ENCODE results near the gene HES5.
"Not testable (repeated sequence)": the region's sequence is repeated elsewhere in the genome, so short reads cannot be mapped to it uniquely, and the experiment has no call there.

HES5 gene

GRCh38 chr1:2529784-2530512 lies at the start of gene HES5:
TSS of gene HES5 (minus strand) at chr1:2530263. CDS start at chr1:2530164, 99 bp downstream.
- peak; percentile 46 for DNase-seq

- DNase-seq: no peak
These were observed 48.7 kb upstream of the HES5 start for GRCh38 chr1:2578758-2579118.

GRCh38 chr1:2577565-2578075 lies 47.6 kb upstream of the HES5 start:
- DNase-seq: not testable (repeated sequence)

GRCh38 chr1:2575801-2576663 lies 46.0 kb upstream of the HES5 start:
- no peak for DNase-seq

- no peak for DNase-seq
These were observed 44.3 kb upstream of the HES5 start for GRCh38 chr1:2574350-2574749.

GRCh38 chr1:2573250-2573920 lies 43.3 kb upstream of the HES5 start:
- DNase-seq: no peak

GRCh38 chr1:2571348-2571747 lies 41.3 kb upstream of the HES5 start:
- no peak for DNase-seq

GRCh38 chr1:2570332-2570731 lies 40.3 kb upstream of the HES5 start:
- DNase-seq: no peak

- not testable (repeated sequence) for DNase-seq
These were observed 39.6 kb upstream of the HES5 start for GRCh38 chr1:2569703-2570102.

GRCh38 chr1:2569060-2569459 lies 39.0 kb upstream of the HES5 start:
- no peak for DNase-seq

- DNase-seq: not testable (repeated sequence)
These were observed 38.2 kb upstream of the HES5 start for GRCh38 chr1:2568187-2568816.

GRCh38 chr1:2567083-2567679 lies 37.1 kb upstream of the HES5 start:
- DNase-seq: no peak

GRCh38 chr1:2566101-2567045 lies 36.3 kb upstream of the HES5 start:
- no peak for DNase-seq

GRCh38 chr1:2564815-2565374 lies 34.8 kb upstream of the HES5 start:
- DNase-seq: no peak

- no peak for DNase-seq
These were observed 34.1 kb upstream of the HES5 start for GRCh38 chr1:2564006-2564814.

- no peak for DNase-seq
These were observed 33.1 kb upstream of the HES5 start for GRCh38 chr1:2563205-2563604.

- DNase-seq: no peak
These were observed 32.1 kb upstream of the HES5 start for GRCh38 chr1:2561898-2562895.

- no peak for DNase-seq
These were observed 31.4 kb upstream of the HES5 start for GRCh38 chr1:2561446-2561845.

All from DMS153 (cell line).